CD4-positive, alpha-beta memory T cell (primary cell): ENCODE measurements around the gene MCTP2. TPM values are rescaled to one million over a fixed set of nuclear protein-coding genes. Genes with fewer than 3 reads are reported as not detected.
A peak's percentile ranks its signal among the peaks of the same experiment; 100 is the strongest.

Experiments
- CTCF ChIA-PET: fragments of 350-600 bp; sonication (Branson Sonifier 250); formaldehyde crosslinking; loops from one replicate; lab custom pipeline; 2021; ENCODE audit warnings: inconsistent platforms; ENCODE audit not compliant: partially characterized antibody; lab: Charles Lee
- POLR2A ChIA-PET: fragments of 350-600 bp; sonication (Branson Sonifier 250); formaldehyde crosslinking; loops from one replicate; lab custom pipeline; 2021; ENCODE audit not compliant: partially characterized antibody; lab: Charles Lee
- DNase-seq, 5 donors: peaks; one replicate each; pipeline versions ENCODE4 v3.0.0 to v3.0.0-alpha.2; 2020 to 2022; ENCODE audit warnings: mixed read lengths in 1 of 5
- H3K27ac ChIP-seq: one replicate; pipeline ENCODE4 v1.7.0; 2013; ENCODE audit warnings: low read depth, low read length
- H3K27me3 ChIP-seq: 2 replicates; pipeline ENCODE4 v1.7.0; 2013; ENCODE audit warnings: mild to moderate bottlenecking, low read length, moderate library complexity; ENCODE audit not compliant: insufficient read depth
- H3K36me3 ChIP-seq: 2 replicates; pipeline ENCODE4 v1.7.0; 2013; ENCODE audit warnings: mild to moderate bottlenecking, low read length, moderate library complexity; ENCODE audit not compliant: insufficient read depth
- H3K4me1 ChIP-seq: 2 replicates; pipeline ENCODE4 v1.7.0; 2013; ENCODE audit warnings: mild to moderate bottlenecking, low read length, moderate library complexity; ENCODE audit not compliant: insufficient read depth
- H3K4me3 ChIP-seq, 2 donors: one replicate each; pipeline ENCODE4 v1.7.0; 2013; ENCODE audit warnings: low read length in 2 of 2, mild to moderate bottlenecking in 1 of 2
- H3K9me3 ChIP-seq, 2 donors: one replicate each; pipeline ENCODE4 v1.7.0; 2013; ENCODE audit warnings: low read length in 2 of 2, control low read depth in 1 of 2; ENCODE audit not compliant: control insufficient read depth in 1 of 2
- H3K27ac Mint-ChIP-seq, 7 donors: one replicate each; pipeline ENCODE4 v1.8.0; 2020 to 2021; ENCODE audit warnings: mixed read lengths in 7 of 7, mild to moderate bottlenecking in 6 of 7, inconsistent platforms in 3 of 7, moderate library complexity in 3 of 7
- H3K27me3 Mint-ChIP-seq, 2 donors: one replicate each; pipeline ENCODE4 v1.8.0; 2020 to 2021; ENCODE audit warnings: mixed read lengths in 2 of 2
- H3K36me3 Mint-ChIP-seq, 2 donors: one replicate each; pipeline ENCODE4 v1.8.0; 2020 to 2021; ENCODE audit warnings: mixed read lengths in 2 of 2, inconsistent platforms in 1 of 2, mild to moderate bottlenecking in 1 of 2
- H3K4me1 Mint-ChIP-seq, 4 donors: one replicate each; pipeline ENCODE4 v1.8.0; 2020 to 2021; ENCODE audit warnings: mixed read lengths in 4 of 4, mild to moderate bottlenecking in 1 of 4
- H3K4me3 Mint-ChIP-seq, 8 donors: one replicate each; pipeline ENCODE4 v1.8.0; 2020 to 2021; ENCODE audit warnings: mixed read lengths in 8 of 8, mild to moderate bottlenecking in 7 of 8, moderate library complexity in 6 of 8, inconsistent platforms in 3 of 8
- H3K9me3 Mint-ChIP-seq, 8 donors: one replicate each; pipeline ENCODE4 v1.8.0; 2020 to 2021; ENCODE audit warnings: mixed read lengths in 8 of 8, mild to moderate bottlenecking in 5 of 8, inconsistent platforms in 3 of 8, moderate library complexity in 1 of 8
- intact Hi-C: fragments of 100-400 bp; cut with micrococcal nuclease; formaldehyde crosslinking; loops from one replicate; pipeline ENCODE4 v1.15.1; 2023
- polyA plus RNA-seq, 2 donors: library from polyadenylated mRNA; unstranded; fragments of 300-500 nt; fragmentation: Illumina TruSeq; gene quantifications; one replicate each; pipeline ENCODE4 v1.2.3, GENCODE V29; 2021
- total RNA-seq, 2 experiments: library from RNA; stranded (reverse); gene quantifications; one replicate each; pipeline ENCODE4 v1.2.3, GENCODE V29; 2021

The MCTP2 gene
- total and polyA plus RNA-seq, 4 experiments from 2014 or later = 2.0 to 19.6 (median 11.8) TPM

GRCh38 chr15:94199725-94200124 lies 31.6 kb upstream of the MCTP2 start:
- Mint-ChIP-seq H3K4me1 (no peaks in the 10 kb centered on the region), H3K27ac (no peak overlapping the region), H3K4me3 (no peak overlapping the region), H3K36me3 (no peaks in the 10 kb centered on the region), H3K27me3 (peaks cover 0 to 2% of the 10 kb centered on the region in 2 donors), H3K9me3 (no peaks in the 10 kb centered on the region)
- ChIA-PET CTCF (no interaction called here), POLR2A (no interaction called here)
- no peaks in the 10 kb centered on the region for H3K9me3 ChIP-seq
- no peak for DNase-seq
- intact Hi-C loops = no loop called here
- H3K4me1 ChIP-seq = no peaks in the 10 kb centered on the region
- no peak overlapping the region for H3K4me3 ChIP-seq
- no peaks in the 10 kb centered on the region for H3K27me3 ChIP-seq
- H3K36me3 ChIP-seq = no peaks in the 10 kb centered on the region
- H3K27ac ChIP-seq = no peak overlapping the region

- Mint-ChIP-seq H3K27ac (no peak overlapping the region), H3K36me3 (no peaks in the 10 kb centered on the region), H3K4me3 (no peak overlapping the region), H3K9me3 (peaks cover 0 to 2% (median 0%) of the 10 kb centered on the region in 8 donors), H3K27me3 (peaks cover 2 to 5% of the 10 kb centered on the region in 2 donors), H3K4me1 (peaks cover 7 to 15% (median 8%) of the 10 kb centered on the region in 4 donors)
- Histone ChIP-seq H3K27ac (no peak overlapping the region), H3K36me3 (no peaks in the 10 kb centered on the region), H3K4me1 (peaks cover 9% of the 10 kb centered on the region), H3K4me3 (no peak overlapping the region), H3K27me3 (no peaks in the 10 kb centered on the region), H3K9me3 (no peaks in the 10 kb centered on the region)
- ChIA-PET POLR2A (no interaction called here), CTCF (no interaction called here)
- DNase-seq = no peak
- intact Hi-C loops = no loop called here
These were observed 28.1 kb upstream of the MCTP2 start for GRCh38 chr15:94203306-94203705.

GRCh38 chr15:94205366-94205765 lies 26.0 kb upstream of the MCTP2 start:
- no peaks in the 10 kb centered on the region for H3K27me3 ChIP-seq
- intact Hi-C loops = no loop called here
- peaks cover 3 to 7% of the 10 kb centered on the region in 2 donors for H3K27me3 Mint-ChIP-seq
- peak overlapping the region in 2 of 8 donors; percentile 70 to 73 for H3K4me3 Mint-ChIP-seq
- no peaks in the 10 kb centered on the region for H3K9me3 ChIP-seq
- no peak for DNase-seq
- H3K4me1 ChIP-seq = peaks cover 9% of the 10 kb centered on the region
- no peaks in the 10 kb centered on the region for H3K36me3 Mint-ChIP-seq
- H3K9me3 Mint-ChIP-seq = peaks cover 0 to 2% (median 0%) of the 10 kb centered on the region in 8 donors
- H3K4me3 ChIP-seq = no peak overlapping the region
- peaks cover 7 to 15% (median 8%) of the 10 kb centered on the region in 4 donors for H3K4me1 Mint-ChIP-seq
- no peaks in the 10 kb centered on the region for H3K36me3 ChIP-seq
- no peak overlapping the region for H3K27ac ChIP-seq
- ChIA-PET CTCF (no interaction called here), POLR2A (no interaction called here)
- H3K27ac Mint-ChIP-seq = no peak overlapping the region

GRCh38 chr15:94206463-94207167 lies 24.7 kb upstream of the MCTP2 start:
- peak in 2 of 5 donors; percentile 0 to 10 for DNase-seq
- Mint-ChIP-seq H3K4me3 (peak overlapping the region in 6 of 8 donors; percentile 18 to 80 (median 71)), H3K9me3 (peaks cover 0 to 2% (median 0%) of the 10 kb centered on the region in 8 donors), H3K4me1 (peaks cover 7 to 15% (median 8%) of the 10 kb centered on the region in 4 donors), H3K27ac (peak overlapping the region in 1 of 7 donors; percentile 37), H3K27me3 (peaks cover 5 to 8% of the 10 kb centered on the region in 2 donors), H3K36me3 (no peaks in the 10 kb centered on the region)
- CTCF ChIA-PET = no interaction called here
- no peaks in the 10 kb centered on the region for H3K36me3 ChIP-seq
- POLR2A ChIA-PET = no interaction called here
- H3K27ac ChIP-seq = no peak overlapping the region
- H3K9me3 ChIP-seq = no peaks in the 10 kb centered on the region
- intact Hi-C loops = no loop called here
- peaks cover 9% of the 10 kb centered on the region for H3K4me1 ChIP-seq
- no peak overlapping the region for H3K4me3 ChIP-seq
- H3K27me3 ChIP-seq = no peaks in the 10 kb centered on the region

GRCh38 chr15:94212291-94212690 lies 19.1 kb upstream of the MCTP2 start:
- H3K36me3 ChIP-seq = no peaks in the 10 kb centered on the region
- H3K4me3 ChIP-seq = no peak overlapping the region
- no peaks in the 10 kb centered on the region for H3K27me3 ChIP-seq
- Mint-ChIP-seq H3K4me1 (no peaks in the 10 kb centered on the region), H3K4me3 (no peak overlapping the region), H3K27me3 (peaks cover 5 to 16% of the 10 kb centered on the region in 2 donors), H3K27ac (no peak overlapping the region), H3K9me3 (peaks cover 0 to 4% (median 0%) of the 10 kb centered on the region in 8 donors), H3K36me3 (no peaks in the 10 kb centered on the region)
- H3K9me3 ChIP-seq = no peaks in the 10 kb centered on the region
- no peaks in the 10 kb centered on the region for H3K4me1 ChIP-seq
- DNase-seq = no peak
- no peak overlapping the region for H3K27ac ChIP-seq
- CTCF ChIA-PET = no interaction called here
- POLR2A ChIA-PET = no interaction called here
- intact Hi-C loops = no loop called here

GRCh38 chr15:94225616-94226015 lies 5.7 kb upstream of the MCTP2 start:
- Mint-ChIP-seq H3K36me3 (no peaks in the 10 kb centered on the region), H3K4me3 (no peak overlapping the region), H3K27ac (no peak overlapping the region), H3K27me3 (peaks cover 1 to 2% of the 10 kb centered on the region in 2 donors), H3K9me3 (peaks cover 0 to 8% (median 4%) of the 10 kb centered on the region in 8 donors), H3K4me1 (peaks cover 14 to 24% (median 19%) of the 10 kb centered on the region in 4 donors)
- Histone ChIP-seq H3K4me1 (peaks cover 19% of the 10 kb centered on the region), H3K27ac (no peak overlapping the region), H3K9me3 (no peaks in the 10 kb centered on the region), H3K27me3 (no peaks in the 10 kb centered on the region), H3K36me3 (no peaks in the 10 kb centered on the region), H3K4me3 (no peak overlapping the region)
- POLR2A ChIA-PET = no interaction called here
- CTCF ChIA-PET = interaction anchor here (1.1 kb wide), 1 partner anchor 98 kb away, joined by 3 read pairs; no protein-coding TSS in a partner anchor
- intact Hi-C loops = no loop called here
- DNase-seq = no peak

GRCh38 chr15:94228611-94229010 lies 2.8 kb upstream of the MCTP2 start:
- Mint-ChIP-seq H3K4me1 (peaks cover 25 to 48% (median 38%) of the 10 kb centered on the region in 4 donors), H3K4me3 (no peak overlapping the region), H3K27ac (peak overlapping the region in 1 of 7 donors; percentile 5), H3K9me3 (peaks cover 0 to 2% (median 0%) of the 10 kb centered on the region in 8 donors), H3K36me3 (peaks cover 0 to 4% of the 10 kb centered on the region in 2 donors), H3K27me3 (peaks cover 1 to 2% of the 10 kb centered on the region in 2 donors)
- Histone ChIP-seq H3K27me3 (no peaks in the 10 kb centered on the region), H3K9me3 (no peaks in the 10 kb centered on the region), H3K4me1 (peaks cover 36% of the 10 kb centered on the region), H3K27ac (no peak overlapping the region), H3K36me3 (no peaks in the 10 kb centered on the region), H3K4me3 (no peak overlapping the region)
- DNase-seq = no peak
- CTCF ChIA-PET = no interaction called here
- POLR2A ChIA-PET = no interaction called here
- intact Hi-C loops = no loop called here
